B cell (primary cell): ENCODE data around the gene KCNN1. TPM values are rescaled to one million over a fixed set of nuclear protein-coding genes. Genes with fewer than 3 reads are reported as not detected.

Experiments
- ATAC-seq: fragments of 200-7000 bp; cut with Tn5 transposase; one replicate; pipeline ENCODE4 v1.10.0; 2021; ENCODE audit warnings: low read depth, mild to moderate bottlenecking, moderate number of reproducible peaks, moderate library complexity
- CTCF ChIA-PET: fragments of 350-600 bp; sonication (Branson Sonifier 250); formaldehyde crosslinking; loops from one replicate; lab custom pipeline; 2021; ENCODE audit warnings: antibody characterized with exemption, inconsistent platforms; lab: Charles Lee
- POLR2A ChIA-PET: fragments of 350-600 bp; sonication (Branson Sonifier 250); formaldehyde crosslinking; loops from one replicate; lab custom pipeline; 2021; ENCODE audit warnings: antibody characterized with exemption; lab: Charles Lee
- DNase-seq: peaks from one replicate; pipeline ENCODE4 v3.0.0; 2013
- H2AFZ ChIP-seq: 2 replicates; pipeline ENCODE4 v1.6.1; 2012; ENCODE audit warnings: mild to moderate bottlenecking, low read depth, low read length; ENCODE audit not compliant: insufficient read depth, poor library complexity, severe bottlenecking
- H3K27ac ChIP-seq, 2 donors: 1 replicate in 1 of 2; 2 replicates in 1 of 2; pipeline ENCODE4 v1.5.1; 2012 to 2013; ENCODE audit warnings: low read length in 2 of 2, mild to moderate bottlenecking in 2 of 2, moderate library complexity in 1 of 2
- H3K27me3 ChIP-seq, 4 experiments: fragments of 200-600 bp in 1 of 4; sonication (generic) in 1 of 4; replicated peaks in 1 of 4; 1 replicate in 2 of 4; 2 replicates in 2 of 4; pipeline versions ENCODE4 v1.6.1 to v1.7.0; 2013 to 2016; ENCODE audit warnings: low read length in 3 of 4, mild to moderate bottlenecking in 2 of 4, mixed read lengths in 1 of 4, moderate library complexity in 1 of 4; ENCODE audit not compliant: insufficient read depth in 4 of 4, control insufficient read depth in 3 of 4; ENCODE audit errors: control extremely low read depth in 1 of 4
- H3K36me3 ChIP-seq, 2 experiments: replicated peaks in 1 of 2; 1 replicate in 1 of 2; 2 replicates in 1 of 2; pipeline versions ENCODE4 v1.6.1 to v1.7.1; 2013; ENCODE audit warnings: low read length in 1 of 2; ENCODE audit not compliant: insufficient read depth in 2 of 2, control insufficient read depth in 1 of 2; ENCODE audit errors: control extremely low read depth in 1 of 2, extremely low read depth in 1 of 2
- H3K4me1 ChIP-seq, 2 donors: fragments of 200-600 bp in 1 of 2; sonication (generic) in 1 of 2; 1 replicate in 1 of 2; 2 replicates in 1 of 2; pipeline versions ENCODE4 v1.5.1 to v1.6.1; 2013 to 2017; ENCODE audit warnings: low read length in 2 of 2; ENCODE audit not compliant: control insufficient read depth in 2 of 2, insufficient read depth in 2 of 2
- H3K4me2 ChIP-seq: replicated peaks from 2 replicates; pipeline ENCODE3; 2012; ENCODE audit warnings: mild to moderate bottlenecking, low read depth, low read length; ENCODE audit not compliant: poor library complexity, severe bottlenecking
- H3K4me3 ChIP-seq, 5 experiments: fragments of 200-600 bp in 1 of 5; sonication (generic) in 1 of 5; 1 replicate in 3 of 5; 2 replicates in 2 of 5; pipeline versions ENCODE4 v1.5.1 to v1.7.0; 2011 to 2016; ENCODE audit warnings: low read length in 4 of 5, mild to moderate bottlenecking in 4 of 5, low read depth in 2 of 5, control low read depth in 1 of 5, moderate library complexity in 1 of 5; ENCODE audit not compliant: insufficient read depth in 1 of 5; ENCODE audit errors: control extremely low read depth in 1 of 5, extremely low read depth in 1 of 5
- H3K79me2 ChIP-seq: fragments of 200-600 bp; sonication (generic); one replicate; pipeline ENCODE4 v1.6.0; 2016; ENCODE audit warnings: low read length; ENCODE audit not compliant: control insufficient read depth, insufficient read depth
- H3K9ac ChIP-seq: fragments of 200-600 bp; sonication (generic); 2 replicates; pipeline ENCODE4 v1.6.1; 2017; ENCODE audit warnings: mild to moderate bottlenecking, low read length, moderate library complexity
- H3K9me3 ChIP-seq, 3 donors: one replicate each; pipeline versions ENCODE4 v1.6.1 to v1.7.1; 2013; ENCODE audit warnings: low read length in 2 of 3; ENCODE audit not compliant: control insufficient read depth in 2 of 3, insufficient read depth in 1 of 3; ENCODE audit errors: control extremely low read depth in 1 of 3
- H4K20me1 ChIP-seq: 2 replicates; pipeline ENCODE4 v1.6.0; 2012; ENCODE audit warnings: mild to moderate bottlenecking, low read length; ENCODE audit not compliant: insufficient read depth, control insufficient read depth, poor library complexity, severe bottlenecking
- H3K27ac Mint-ChIP-seq: one replicate; pipeline ENCODE4 v1.8.0; 2021; ENCODE audit warnings: mixed read lengths
- H3K27me3 Mint-ChIP-seq: one replicate; pipeline ENCODE4 v1.8.0; 2021; ENCODE audit warnings: mixed read lengths
- H3K4me1 Mint-ChIP-seq: one replicate; pipeline ENCODE4 v1.8.0; 2021; ENCODE audit warnings: mixed read lengths
- H3K4me3 Mint-ChIP-seq: one replicate; pipeline ENCODE4 v1.8.0; 2021; ENCODE audit warnings: mixed read lengths
- H3K9me3 Mint-ChIP-seq: one replicate; pipeline ENCODE4 v1.8.0; 2022; ENCODE audit warnings: mixed read lengths; ENCODE audit not compliant: insufficient read depth
- EZH2 ChIP-seq: IDR thresholded peaks from 2 replicates; pipeline ENCODE4 v1.6.1; 2012; ENCODE audit warnings: borderline replicate concordance, low read depth, mild to moderate bottlenecking, moderate library complexity, low read length; ENCODE audit not compliant: insufficient read depth, poor library complexity, severe bottlenecking
- WGBS: methylation state at CpG from one replicate; pipeline ENCODE4 v1.1.5; 2013; ENCODE audit warnings: missing lambda C conversion rate; ENCODE audit not compliant: insufficient coverage; 5-methylcytosine and 5-hydroxymethylcytosine counted together
- intact Hi-C: fragments of 100-400 bp; cut with micrococcal nuclease; formaldehyde crosslinking; loops from one replicate; pipeline ENCODE4 v1.10.0; 2022
- polyA plus RNA-seq: library from polyadenylated mRNA; depleted of rRNA; stranded (reverse); fragments of >200 nt; gene quantifications from 2 replicates; pipeline ENCODE4 v1.2.3, GENCODE V29; 2012
- total RNA-seq, 2 donors: library from RNA; stranded (reverse); fragments of 120-200 nt in 1 of 2; gene quantifications; 1 replicate in 1 of 2; 2 replicates in 1 of 2; pipeline versions ENCODE4 v1.2.3 to v1.2.4, GENCODE V29; 2013 to 2022
- TF ChIP-seq, protein P1 (sequence below): fragments of 200-600 bp; IDR thresholded peaks from one replicate; pipeline ENCODE4 v1.8.0; 2022; ENCODE audit warnings: antibody characterized with exemption, mild to moderate bottlenecking

Gene KCNN1
- total and polyA plus RNA-seq, 2 donors (not counting 1 experiment from before 2014, with no cell fraction given): 0.04 TPM; not detected in 1

GRCh38 chr19:18000915-18001776 lies 34.2 kb downstream of the KCNN1 start:
- Mint-ChIP-seq H3K27me3 (no peaks in the 10 kb centered on the region), H3K4me1 (peaks cover 32% of the 10 kb centered on the region), H3K27ac (peak overlapping the region; percentile 98), H3K4me3 (peak overlapping the region; percentile 95), H3K9me3 (no peaks in the 10 kb centered on the region)
- Histone ChIP-seq H4K20me1 (peaks cover 7% of the 10 kb centered on the region), H3K27me3 (no peaks in the 10 kb centered on the region), H3K79me2 (peaks cover 21% of the 10 kb centered on the region), H3K27ac (peak overlapping the region; percentile 97 to 99), H3K9me3 (peaks cover 0 to under 1% (median 0%) of the 10 kb centered on the region in 3 donors), H2AFZ (peak overlapping the region; percentile 56), H3K4me2 (peak overlapping the region; percentile 96), H3K9ac (peak overlapping the region; percentile 89), H3K4me1 (peaks cover 22 to 39% of the 10 kb centered on the region in 2 donors), H3K36me3 (peaks cover 0 to 5% of the 10 kb centered on the region in 2 experiments), H3K4me3 (peak overlapping the region; percentile 66 to 94 (median 89))
- WGBS: under 1% methylated on average over 103 of the region's 105 CpGs
- peak; percentile 86 for ATAC-seq
- peak; percentile 99 for DNase-seq
- CTCF ChIA-PET: interaction anchor here (0.6 to 23.7 kb wide), 11 partner anchors 21 to 251 kb away, joined by 3 to 346 read pairs (median 5); partner anchors contain the start of genes CCDC124 and RPL18A
- POLR2A ChIA-PET: interaction anchor here (0.5 to 2.2 kb wide), 23 partner anchors 9 to 416 kb away, joined by 3 to 14 read pairs (median 5); partner anchors contain the start of genes CCDC124, JUND, RAB3A and RPL18A
- TF ChIP-seq, protein P1, sequence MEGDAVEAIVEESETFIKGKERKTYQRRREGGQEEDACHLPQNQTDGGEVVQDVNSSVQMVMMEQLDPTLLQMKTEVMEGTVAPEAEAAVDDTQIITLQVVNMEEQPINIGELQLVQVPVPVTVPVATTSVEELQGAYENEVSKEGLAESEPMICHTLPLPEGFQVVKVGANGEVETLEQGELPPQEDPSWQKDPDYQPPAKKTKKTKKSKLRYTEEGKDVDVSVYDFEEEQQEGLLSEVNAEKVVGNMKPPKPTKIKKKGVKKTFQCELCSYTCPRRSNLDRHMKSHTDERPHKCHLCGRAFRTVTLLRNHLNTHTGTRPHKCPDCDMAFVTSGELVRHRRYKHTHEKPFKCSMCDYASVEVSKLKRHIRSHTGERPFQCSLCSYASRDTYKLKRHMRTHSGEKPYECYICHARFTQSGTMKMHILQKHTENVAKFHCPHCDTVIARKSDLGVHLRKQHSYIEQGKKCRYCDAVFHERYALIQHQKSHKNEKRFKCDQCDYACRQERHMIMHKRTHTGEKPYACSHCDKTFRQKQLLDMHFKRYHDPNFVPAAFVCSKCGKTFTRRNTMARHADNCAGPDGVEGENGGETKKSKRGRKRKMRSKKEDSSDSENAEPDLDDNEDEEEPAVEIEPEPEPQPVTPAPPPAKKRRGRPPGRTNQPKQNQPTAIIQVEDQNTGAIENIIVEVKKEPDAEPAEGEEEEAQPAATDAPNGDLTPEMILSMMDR: no peak
- TF ChIP-seq EZH2: no peak
- intact Hi-C loops: loop anchor here (1.0 to 2.0 kb wide), 4 partner anchors 68 to 250 kb away; partner anchors contain the start of genes CCDC124 and FCHO1
